HL-60 (cell line): ENCODE results near the gene KDM3B.

Source experiments
- DNase-seq, 2 experiments: peaks; one replicate each; pipeline ENCODE4 v3.0.0-alpha.2; 2010 to 2020; ENCODE audit warnings: low read depth in 1 of 2, low spot score in 1 of 2
- H3K27ac ChIP-seq: fragments of 250-450 bp; sonication (Bioruptor Pico); replicated peaks from 2 replicates; pipeline ENCODE4 v1.5.1; 2020; ENCODE audit warnings: mild to moderate bottlenecking, moderate library complexity
- H3K27me3 ChIP-seq: fragments of 250-450 bp; sonication (Bioruptor Pico); 2 replicates; pipeline ENCODE4 v1.5.1; 2021; ENCODE audit warnings: mild to moderate bottlenecking, moderate library complexity; ENCODE audit not compliant: insufficient read depth, poor library complexity, severe bottlenecking
- H3K4me3 ChIP-seq: replicated peaks from 2 replicates; pipeline ENCODE4 v1.5.1; 2011; ENCODE audit warnings: mild to moderate bottlenecking, control low read depth, low read length; ENCODE audit not compliant: insufficient read depth
- CTCF ChIP-seq: IDR thresholded peaks from one replicate; pipeline ENCODE4 v1.5.1; 2011; ENCODE audit warnings: low read length, control low read depth, inconsistent platforms; ENCODE audit not compliant: insufficient read depth
- GABPA ChIP-seq: IDR thresholded peaks from 2 replicates; pipeline ENCODE4 v1.6.1; 2012; ENCODE audit warnings: low read depth
- POLR2AphosphoS5 ChIP-seq: IDR thresholded peaks from 2 replicates; pipeline ENCODE4 v1.6.1; 2012; ENCODE audit warnings: low read depth
- SPI1 ChIP-seq: IDR thresholded peaks from 2 replicates; pipeline ENCODE4 v1.6.1; 2012; ENCODE audit warnings: low read depth, mild to moderate bottlenecking, borderline replicate concordance
- TF ChIP-seq, protein P1 (sequence below): IDR thresholded peaks from 2 replicates; pipeline ENCODE4 v1.6.1; 2012; ENCODE audit warnings: low read depth; ENCODE audit not compliant: insufficient replicate concordance

KDM3B gene

DNA sequence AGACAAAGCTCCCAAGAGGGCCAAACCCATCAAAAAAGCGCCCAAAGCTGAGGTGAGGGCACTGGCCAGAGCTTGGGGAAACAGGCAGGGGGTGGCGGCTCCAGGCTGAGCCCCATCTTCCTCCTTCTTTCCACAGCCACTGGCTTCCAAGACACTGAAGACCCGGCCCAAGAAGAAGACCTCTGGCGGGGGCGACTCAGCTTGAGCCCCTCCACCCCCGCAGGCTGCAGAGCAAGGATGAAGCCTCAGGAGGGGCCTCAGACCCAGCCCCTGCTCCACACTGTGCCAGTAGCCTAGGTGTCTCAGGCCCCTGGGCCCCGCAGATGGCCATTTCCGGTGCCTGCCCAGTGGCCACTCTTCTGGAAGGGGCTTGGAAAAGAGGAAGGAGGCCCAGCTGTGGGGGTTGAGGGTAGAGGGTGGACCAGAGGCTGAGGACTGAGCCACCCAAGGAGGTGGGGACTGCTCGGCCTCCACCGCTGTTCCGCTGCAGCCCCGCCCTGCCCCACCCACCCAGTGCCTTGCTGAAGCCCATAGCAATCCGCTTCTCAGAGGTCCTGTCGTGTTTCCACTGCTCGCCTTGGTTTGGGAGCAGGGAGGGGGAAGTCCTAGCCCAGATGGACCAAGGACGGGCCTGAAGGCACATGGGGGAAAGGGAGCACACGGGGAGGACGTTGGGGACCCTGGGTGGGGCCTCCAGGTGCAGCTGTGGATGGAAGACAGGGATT, 93.2 kb downstream of the KDM3B start:
- TF ChIP-seq CTCF, result no peak
- no peak for TF ChIP-seq GABPA
- no peak for TF ChIP-seq SPI1
- TF ChIP-seq, protein P1, sequence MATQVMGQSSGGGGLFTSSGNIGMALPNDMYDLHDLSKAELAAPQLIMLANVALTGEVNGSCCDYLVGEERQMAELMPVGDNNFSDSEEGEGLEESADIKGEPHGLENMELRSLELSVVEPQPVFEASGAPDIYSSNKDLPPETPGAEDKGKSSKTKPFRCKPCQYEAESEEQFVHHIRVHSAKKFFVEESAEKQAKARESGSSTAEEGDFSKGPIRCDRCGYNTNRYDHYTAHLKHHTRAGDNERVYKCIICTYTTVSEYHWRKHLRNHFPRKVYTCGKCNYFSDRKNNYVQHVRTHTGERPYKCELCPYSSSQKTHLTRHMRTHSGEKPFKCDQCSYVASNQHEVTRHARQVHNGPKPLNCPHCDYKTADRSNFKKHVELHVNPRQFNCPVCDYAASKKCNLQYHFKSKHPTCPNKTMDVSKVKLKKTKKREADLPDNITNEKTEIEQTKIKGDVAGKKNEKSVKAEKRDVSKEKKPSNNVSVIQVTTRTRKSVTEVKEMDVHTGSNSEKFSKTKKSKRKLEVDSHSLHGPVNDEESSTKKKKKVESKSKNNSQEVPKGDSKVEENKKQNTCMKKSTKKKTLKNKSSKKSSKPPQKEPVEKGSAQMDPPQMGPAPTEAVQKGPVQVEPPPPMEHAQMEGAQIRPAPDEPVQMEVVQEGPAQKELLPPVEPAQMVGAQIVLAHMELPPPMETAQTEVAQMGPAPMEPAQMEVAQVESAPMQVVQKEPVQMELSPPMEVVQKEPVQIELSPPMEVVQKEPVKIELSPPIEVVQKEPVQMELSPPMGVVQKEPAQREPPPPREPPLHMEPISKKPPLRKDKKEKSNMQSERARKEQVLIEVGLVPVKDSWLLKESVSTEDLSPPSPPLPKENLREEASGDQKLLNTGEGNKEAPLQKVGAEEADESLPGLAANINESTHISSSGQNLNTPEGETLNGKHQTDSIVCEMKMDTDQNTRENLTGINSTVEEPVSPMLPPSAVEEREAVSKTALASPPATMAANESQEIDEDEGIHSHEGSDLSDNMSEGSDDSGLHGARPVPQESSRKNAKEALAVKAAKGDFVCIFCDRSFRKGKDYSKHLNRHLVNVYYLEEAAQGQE, result no peak
- no peak for TF ChIP-seq POLR2AphosphoS5
- no peaks in the 10 kb centered on the region for H3K27me3 ChIP-seq
- no peak overlapping the region for H3K27ac ChIP-seq
- no peak overlapping the region for H3K4me3 ChIP-seq
- DNase-seq, result no peak

- no peak overlapping the region for H3K27ac ChIP-seq
- TF ChIP-seq SPI1 (no peak), POLR2AphosphoS5 (no peak), CTCF (no peak), GABPA (no peak)
- TF ChIP-seq, protein P1, result no peak
- H3K4me3 ChIP-seq, result no peak overlapping the region
- no peaks in the 10 kb centered on the region for H3K27me3 ChIP-seq
- DNase-seq, result no peak
Observed at GRCh38 chr5:138448070-138448469, 95.6 kb downstream of the KDM3B start.

- Histone ChIP-seq H3K27ac (no peak overlapping the region), H3K4me3 (no peak overlapping the region), H3K27me3 (no peaks in the 10 kb centered on the region)
- TF ChIP-seq GABPA (no peak), CTCF (no peak), SPI1 (no peak), POLR2AphosphoS5 (no peak)
- TF ChIP-seq, protein P1, result no peak
- no peak for DNase-seq
Observed at GRCh38 chr5:138448481-138449398, 96.3 kb downstream of the KDM3B start.
